K562 (cell line): ENCODE data around the gene SULT1E1. TPM values are rescaled to one million over a fixed set of nuclear protein-coding genes. Genes with fewer than 3 reads are reported as not detected.

Experiments used
- RBM14 ChIP-seq: fragments of 200-400 bp; formaldehyde crosslinking; IDR thresholded peaks from 2 replicates; pipeline ENCODE4 v1.6.1; 2018; ENCODE audit warnings: low read depth, mild to moderate bottlenecking, low read length, moderate library complexity, borderline replicate concordance; ENCODE audit not compliant: insufficient read depth
- SREBF1 ChIP-seq: fragments of 150-350 bp; IDR thresholded peaks from 2 replicates; pipeline ENCODE4 v1.6.1; 2014; ENCODE audit warnings: antibody characterized with exemption, low read depth, low read length, borderline replicate concordance
- ZNF347 ChIP-seq: fragments of 450-650 bp; formaldehyde crosslinking; IDR thresholded peaks from 2 replicates; pipeline ENCODE4 v1.4.0; 2020; ENCODE audit warnings: low read depth, mild to moderate bottlenecking, moderate library complexity
- polyA plus RNA-seq, 8 experiments: library from polyadenylated mRNA; depleted of rRNA in 4 of 8; stranded (reverse) in 5 of 8; unstranded in 3 of 8; fragments of >200 nt; fragmentation: Nextera tagmentation in 2 of 8; fragmentation: Illumina TruSeq in 1 of 8; extraction: Ambion mirVana in 2 of 8; extraction: Trizol in 1 of 8; gene quantifications; 2 replicates each; pipeline versions ENCODE4 v1.2.1 to v1.2.3, GENCODE V29; 2011 to 2014; ENCODE audit warnings: inconsistent platforms in 1 of 8, missing spikeins in 1 of 8
- total RNA-seq, 7 experiments: library from RNA; depleted of rRNA in 6 of 7; stranded (reverse); fragments of >200 nt in 6 of 7; fragmentation: Illumina TruSeq in 2 of 7; extraction: Trizol in 2 of 7; gene quantifications; 2 replicates each; pipeline versions ENCODE4 v1.2.1 to v1.2.3, GENCODE V29; 2011 to 2021; ENCODE audit warnings: low replicate concordance in 1 of 7
- TF ChIP-seq, protein P1 (sequence below): fragments of 450-650 bp; formaldehyde crosslinking; IDR thresholded peaks from 2 replicates; pipeline ENCODE4 v1.4.0; 2022; ENCODE audit warnings: missing genetic modification characterization
- TF ChIP-seq, protein P2 (sequence below): fragments of 450-650 bp; IDR thresholded peaks from 2 replicates; pipeline ENCODE4 v1.6.1; 2017; ENCODE audit warnings: antibody characterized with exemption, mild to moderate bottlenecking
- TF ChIP-seq, protein P3 (sequence below): IDR thresholded peaks from 2 replicates; pipeline ENCODE4 v1.6.1; 2011; ENCODE audit warnings: borderline replicate concordance, low read depth, mild to moderate bottlenecking, moderate library complexity, low read length; ENCODE audit not compliant: insufficient read depth, poor library complexity, severe bottlenecking

SULT1E1 gene
- total and polyA plus RNA-seq, 9 of the 15 experiments (the other 6 are each of a cell fraction or from before 2014, with no cell fraction given), result not detected

DNA sequence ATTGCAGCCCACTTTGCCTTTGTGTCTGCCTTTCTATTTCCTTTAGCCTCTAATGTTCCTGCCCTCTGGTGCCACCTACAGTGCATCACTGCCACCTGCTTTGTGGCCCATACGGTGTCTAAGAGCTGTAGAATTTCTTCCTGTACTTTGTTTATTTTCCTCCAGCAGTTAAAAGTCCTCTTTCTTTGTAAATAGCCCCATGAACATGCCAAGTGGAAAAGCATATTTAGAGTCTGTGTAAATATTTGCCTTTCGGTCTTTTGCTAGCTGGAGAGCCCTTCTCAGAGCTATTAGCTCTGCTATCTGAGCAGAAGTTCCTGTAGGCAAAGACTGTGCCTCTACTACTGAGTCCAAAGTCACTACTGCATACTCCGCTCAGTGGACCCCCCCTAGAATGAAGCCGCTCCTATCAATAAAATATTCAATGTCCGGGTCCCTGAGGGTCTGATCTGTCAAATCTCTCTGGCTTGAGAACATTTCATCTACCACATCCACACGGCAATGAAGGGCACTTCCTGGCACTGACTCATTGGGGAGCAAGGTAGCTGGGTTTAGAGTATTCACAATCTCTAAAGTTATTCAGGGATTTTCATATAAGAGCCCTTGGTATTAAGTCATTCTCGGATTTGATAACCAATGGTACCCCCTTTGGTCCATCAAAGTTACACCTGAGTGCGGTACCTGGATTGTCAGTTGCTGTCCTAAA is 36.3 kb downstream of the SULT1E1 start (continued):
- TF ChIP-seq, protein P1, sequence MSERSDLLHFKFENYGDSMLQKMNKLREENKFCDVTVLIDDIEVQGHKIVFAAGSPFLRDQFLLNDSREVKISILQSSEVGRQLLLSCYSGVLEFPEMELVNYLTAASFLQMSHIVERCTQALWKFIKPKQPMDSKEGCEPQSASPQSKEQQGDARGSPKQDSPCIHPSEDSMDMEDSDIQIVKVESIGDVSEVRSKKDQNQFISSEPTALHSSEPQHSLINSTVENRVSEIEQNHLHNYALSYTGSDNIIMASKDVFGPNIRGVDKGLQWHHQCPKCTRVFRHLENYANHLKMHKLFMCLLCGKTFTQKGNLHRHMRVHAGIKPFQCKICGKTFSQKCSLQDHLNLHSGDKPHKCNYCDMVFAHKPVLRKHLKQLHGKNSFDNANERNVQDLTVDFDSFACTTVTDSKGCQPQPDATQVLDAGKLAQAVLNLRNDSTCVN (CRISPR knock-in tag), result no peak
- TF ChIP-seq ZNF347 (CRISPR knock-in tag) (no peak), RBM14 (no peak), SREBF1 (no peak)
- TF ChIP-seq, protein P2, sequence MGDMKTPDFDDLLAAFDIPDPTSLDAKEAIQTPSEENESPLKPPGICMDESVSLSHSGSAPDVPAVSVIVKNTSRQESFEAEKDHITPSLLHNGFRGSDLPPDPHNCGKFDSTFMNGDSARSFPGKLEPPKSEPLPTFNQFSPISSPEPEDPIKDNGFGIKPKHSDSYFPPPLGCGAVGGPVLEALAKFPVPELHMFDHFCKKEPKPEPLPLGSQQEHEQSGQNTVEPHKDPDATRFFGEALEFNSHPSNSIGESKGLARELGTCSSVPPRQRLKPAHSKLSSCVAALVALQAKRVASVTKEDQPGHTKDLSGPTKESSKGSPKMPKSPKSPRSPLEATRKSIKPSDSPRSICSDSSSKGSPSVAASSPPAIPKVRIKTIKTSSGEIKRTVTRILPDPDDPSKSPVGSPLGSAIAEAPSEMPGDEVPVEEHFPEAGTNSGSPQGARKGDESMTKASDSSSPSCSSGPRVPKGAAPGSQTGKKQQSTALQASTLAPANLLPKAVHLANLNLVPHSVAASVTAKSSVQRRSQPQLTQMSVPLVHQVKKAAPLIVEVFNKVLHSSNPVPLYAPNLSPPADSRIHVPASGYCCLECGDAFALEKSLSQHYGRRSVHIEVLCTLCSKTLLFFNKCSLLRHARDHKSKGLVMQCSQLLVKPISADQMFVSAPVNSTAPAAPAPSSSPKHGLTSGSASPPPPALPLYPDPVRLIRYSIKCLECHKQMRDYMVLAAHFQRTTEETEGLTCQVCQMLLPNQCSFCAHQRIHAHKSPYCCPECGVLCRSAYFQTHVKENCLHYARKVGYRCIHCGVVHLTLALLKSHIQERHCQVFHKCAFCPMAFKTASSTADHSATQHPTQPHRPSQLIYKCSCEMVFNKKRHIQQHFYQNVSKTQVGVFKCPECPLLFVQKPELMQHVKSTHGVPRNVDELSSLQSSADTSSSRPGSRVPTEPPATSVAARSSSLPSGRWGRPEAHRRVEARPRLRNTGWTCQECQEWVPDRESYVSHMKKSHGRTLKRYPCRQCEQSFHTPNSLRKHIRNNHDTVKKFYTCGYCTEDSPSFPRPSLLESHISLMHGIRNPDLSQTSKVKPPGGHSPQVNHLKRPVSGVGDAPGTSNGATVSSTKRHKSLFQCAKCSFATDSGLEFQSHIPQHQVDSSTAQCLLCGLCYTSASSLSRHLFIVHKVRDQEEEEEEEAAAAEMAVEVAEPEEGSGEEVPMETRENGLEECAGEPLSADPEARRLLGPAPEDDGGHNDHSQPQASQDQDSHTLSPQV, result no peak
- TF ChIP-seq, protein P3, sequence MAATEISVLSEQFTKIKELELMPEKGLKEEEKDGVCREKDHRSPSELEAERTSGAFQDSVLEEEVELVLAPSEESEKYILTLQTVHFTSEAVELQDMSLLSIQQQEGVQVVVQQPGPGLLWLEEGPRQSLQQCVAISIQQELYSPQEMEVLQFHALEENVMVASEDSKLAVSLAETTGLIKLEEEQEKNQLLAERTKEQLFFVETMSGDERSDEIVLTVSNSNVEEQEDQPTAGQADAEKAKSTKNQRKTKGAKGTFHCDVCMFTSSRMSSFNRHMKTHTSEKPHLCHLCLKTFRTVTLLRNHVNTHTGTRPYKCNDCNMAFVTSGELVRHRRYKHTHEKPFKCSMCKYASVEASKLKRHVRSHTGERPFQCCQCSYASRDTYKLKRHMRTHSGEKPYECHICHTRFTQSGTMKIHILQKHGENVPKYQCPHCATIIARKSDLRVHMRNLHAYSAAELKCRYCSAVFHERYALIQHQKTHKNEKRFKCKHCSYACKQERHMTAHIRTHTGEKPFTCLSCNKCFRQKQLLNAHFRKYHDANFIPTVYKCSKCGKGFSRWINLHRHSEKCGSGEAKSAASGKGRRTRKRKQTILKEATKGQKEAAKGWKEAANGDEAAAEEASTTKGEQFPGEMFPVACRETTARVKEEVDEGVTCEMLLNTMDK, result no peak
